Left ventricle myocardium inferior (tissue), 1 donor: Measurements from ENCODE around the gene APP. TPM values are rescaled to one million over a fixed set of nuclear protein-coding genes. Genes with fewer than 3 reads are reported as not detected.

Experiments
- DNase-seq: peaks from one replicate; pipeline ENCODE4 v3.0.0-alpha.2; 2020
- H3K27ac ChIP-seq: fragments of 200-600 bp; replicated peaks from 2 replicates; pipeline ENCODE4 v1.8.0; 2021
- H3K27me3 ChIP-seq: fragments of 200-600 bp; 2 replicates; pipeline ENCODE4 v1.8.0; 2021; ENCODE audit warnings: low read depth
- H3K36me3 ChIP-seq: fragments of 200-600 bp; 2 replicates; pipeline ENCODE4 v1.8.0; 2021
- H3K4me1 ChIP-seq: fragments of 200-600 bp; 2 replicates; pipeline ENCODE4 v1.8.0; 2021
- H3K4me3 ChIP-seq: fragments of 200-600 bp; 2 replicates; pipeline ENCODE4 v1.8.0; 2021; ENCODE audit warnings: mild to moderate bottlenecking, moderate library complexity
- H3K9me3 ChIP-seq: fragments of 200-600 bp; replicated peaks from 2 replicates; pipeline ENCODE4 v1.8.0; 2021
- CTCF ChIP-seq: fragments of 200-600 bp; IDR thresholded peaks from 2 replicates; pipeline ENCODE4 v1.8.0; 2021; ENCODE audit warnings: antibody characterized with exemption, mild to moderate bottlenecking, borderline replicate concordance
- intact Hi-C: fragments of 100-400 bp; cut with micrococcal nuclease; formaldehyde crosslinking; loops from one replicate; pipeline ENCODE4 v1.11.0; 2022
- total RNA-seq: library from RNA; stranded (reverse); fragmentation: NEBNext Ultra II Directional; extraction: Animal tissue kit (Norgen Biotek cat#: 25700); gene quantifications from one replicate; pipeline ENCODE4 v1.2.1, GENCODE V29; 2021
- donor health status: DM: no; HTN: yes; CAD: no; lungs with severe emphysema.

Gene APP
- total RNA-seq, 1 donor from 2014 or later: 332 TPM

- Histone ChIP-seq H3K9me3 (no peaks in the 10 kb centered on the region), H3K4me1 (no peaks in the 10 kb centered on the region), H3K36me3 (peaks cover 17% of the 10 kb centered on the region), H3K4me3 (no peak overlapping the region), H3K27me3 (no peaks in the 10 kb centered on the region), H3K27ac (no peak overlapping the region)
- DNase-seq: no peak
- intact Hi-C loops: no loop called here
- TF ChIP-seq CTCF: no peak
Measured at GRCh38 chr21:25878344-25878743, 292.2 kb downstream of the APP start.

GRCh38 chr21:25872271-25872670 lies 298.3 kb downstream of the APP start:
- H3K4me1 ChIP-seq: no peaks in the 10 kb centered on the region
- intact Hi-C loops: no loop called here
- no peaks in the 10 kb centered on the region for H3K9me3 ChIP-seq
- no peak overlapping the region for H3K4me3 ChIP-seq
- DNase-seq: no peak
- no peak overlapping the region for H3K27ac ChIP-seq
- no peak for TF ChIP-seq CTCF
- no peaks in the 10 kb centered on the region for H3K36me3 ChIP-seq
- H3K27me3 ChIP-seq: no peaks in the 10 kb centered on the region

DNA sequence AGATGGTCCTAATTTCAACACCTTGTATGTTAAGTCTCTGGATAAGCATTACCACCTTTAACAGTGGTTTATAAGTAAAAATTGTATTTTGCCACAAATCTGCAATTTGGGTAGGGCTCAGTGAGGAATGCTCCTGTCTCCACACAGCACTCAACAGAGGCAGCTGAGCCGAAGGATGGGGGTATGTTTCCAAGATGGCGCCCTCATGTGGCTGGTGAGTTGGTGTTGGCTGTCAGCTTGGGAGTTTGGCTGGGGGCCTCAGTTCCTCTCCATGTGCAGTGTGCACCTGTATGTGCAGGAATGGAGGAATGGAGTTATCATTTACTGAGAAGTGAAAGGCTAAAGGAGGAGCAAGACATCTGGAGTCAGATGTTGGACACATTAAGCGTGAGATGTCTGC lies 299.0 kb downstream of the APP start:
- Histone ChIP-seq H3K4me1 (no peaks in the 10 kb centered on the region), H3K27ac (no peak overlapping the region), H3K27me3 (no peaks in the 10 kb centered on the region), H3K4me3 (no peak overlapping the region), H3K9me3 (no peaks in the 10 kb centered on the region), H3K36me3 (no peaks in the 10 kb centered on the region)
- intact Hi-C loops: no loop called here
- TF ChIP-seq CTCF: no peak
- DNase-seq: no peak

DNA sequence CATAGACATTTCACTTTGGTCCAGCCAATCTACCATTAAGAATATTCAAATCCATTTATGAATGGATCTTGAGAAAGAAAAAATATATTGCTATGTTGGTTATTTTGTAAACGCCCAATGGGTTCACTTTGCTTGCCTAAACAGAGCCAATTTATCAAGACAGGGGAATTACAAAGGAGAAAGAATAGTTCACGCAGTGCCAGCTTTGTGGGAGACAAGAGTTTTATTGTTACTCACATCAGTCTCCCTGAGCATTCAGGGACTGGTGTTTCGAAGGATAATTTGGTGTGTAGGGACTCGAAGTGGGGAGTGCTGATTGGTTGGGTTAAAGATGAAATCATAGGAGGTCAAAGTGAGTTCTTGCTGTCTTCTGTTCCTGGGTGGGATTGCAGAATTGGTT lies 300.5 kb downstream of the APP start:
- no peak for TF ChIP-seq CTCF
- Histone ChIP-seq H3K27me3 (no peaks in the 10 kb centered on the region), H3K27ac (no peak overlapping the region), H3K36me3 (no peaks in the 10 kb centered on the region), H3K9me3 (no peaks in the 10 kb centered on the region), H3K4me3 (no peak overlapping the region), H3K4me1 (no peaks in the 10 kb centered on the region)
- intact Hi-C loops: no loop called here
- DNase-seq: no peak

- no peak for DNase-seq
- intact Hi-C loops: no loop called here
- TF ChIP-seq CTCF: no peak
- Histone ChIP-seq H3K4me3 (no peak overlapping the region), H3K27me3 (no peaks in the 10 kb centered on the region), H3K27ac (no peak overlapping the region), H3K9me3 (no peaks in the 10 kb centered on the region), H3K4me1 (no peaks in the 10 kb centered on the region), H3K36me3 (no peaks in the 10 kb centered on the region)
Measured at GRCh38 chr21:25867061-25867460, 303.5 kb downstream of the APP start.

DNA sequence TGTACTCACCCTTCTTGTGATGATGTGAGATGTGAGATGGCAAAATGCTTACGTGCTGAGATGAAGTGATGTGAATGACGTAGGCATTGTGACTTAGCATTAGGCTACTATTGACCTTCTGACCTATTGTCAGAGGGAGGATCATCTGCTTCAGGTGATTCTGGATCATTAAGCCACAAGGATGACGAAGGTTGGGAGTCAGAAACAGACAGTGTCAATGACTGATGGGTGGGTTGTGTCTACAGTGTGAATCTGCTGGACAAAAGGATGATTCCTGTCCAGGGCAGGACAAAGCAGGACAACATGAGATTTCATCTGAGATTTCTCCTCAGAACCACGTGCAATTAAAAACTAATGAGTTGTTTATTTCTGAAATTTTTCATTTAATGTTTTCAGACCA lies 306.8 kb downstream of the APP start:
- intact Hi-C loops: no loop called here
- Histone ChIP-seq H3K4me3 (no peak overlapping the region), H3K9me3 (no peaks in the 10 kb centered on the region), H3K27ac (no peak overlapping the region), H3K36me3 (no peaks in the 10 kb centered on the region), H3K27me3 (no peaks in the 10 kb centered on the region), H3K4me1 (no peaks in the 10 kb centered on the region)
- no peak for DNase-seq
- no peak for TF ChIP-seq CTCF
